SW480 (cell line): ENCODE results near the gene ACTN4.
"Not testable (repeated sequence)": the region's sequence is repeated elsewhere in the genome, so short reads cannot be mapped to it uniquely, and the experiment has no call there.

Source experiments
- DNase-seq: peaks from one replicate; pipeline ENCODE4 v3.0.0-alpha.2; 2016; ENCODE audit warnings: low spot score

ACTN4 gene

DNA sequence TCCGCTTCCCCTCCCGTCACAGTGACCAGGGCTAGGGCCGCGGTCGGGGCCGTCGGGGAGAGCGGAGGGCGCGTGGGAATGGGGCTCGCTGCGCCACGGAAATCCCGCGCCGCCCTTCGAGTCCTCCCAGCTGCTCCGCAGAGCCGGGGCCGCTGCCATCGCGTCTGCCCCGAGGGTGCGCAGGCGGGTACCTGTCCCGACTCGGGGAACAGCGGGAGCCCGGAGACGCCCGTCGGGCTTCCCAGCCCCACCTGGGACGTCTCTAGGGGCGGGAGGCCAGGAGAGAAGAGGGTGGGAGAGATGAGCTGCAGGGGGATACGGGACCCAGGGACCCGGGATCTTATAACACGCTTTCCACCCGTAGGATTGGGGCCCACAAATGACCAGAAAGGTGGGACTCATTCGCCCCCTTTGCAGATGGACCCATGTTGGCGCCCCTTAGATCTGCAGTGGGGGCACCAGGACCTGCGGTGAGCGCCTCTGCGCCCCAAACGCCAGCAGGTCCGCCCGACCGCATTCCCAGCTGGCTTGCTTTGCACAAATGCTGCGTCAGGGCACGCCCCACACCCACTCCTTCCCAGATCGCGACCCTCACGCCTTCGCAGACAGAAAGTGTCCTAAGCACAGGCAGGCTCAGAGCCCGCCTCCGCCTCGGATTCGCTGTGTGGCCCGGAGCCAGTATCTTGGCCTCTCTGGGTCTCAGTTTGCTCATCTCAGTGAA is 122.9 kb downstream of the ACTN4 start:
- DNase-seq: not testable (repeated sequence)

DNA sequence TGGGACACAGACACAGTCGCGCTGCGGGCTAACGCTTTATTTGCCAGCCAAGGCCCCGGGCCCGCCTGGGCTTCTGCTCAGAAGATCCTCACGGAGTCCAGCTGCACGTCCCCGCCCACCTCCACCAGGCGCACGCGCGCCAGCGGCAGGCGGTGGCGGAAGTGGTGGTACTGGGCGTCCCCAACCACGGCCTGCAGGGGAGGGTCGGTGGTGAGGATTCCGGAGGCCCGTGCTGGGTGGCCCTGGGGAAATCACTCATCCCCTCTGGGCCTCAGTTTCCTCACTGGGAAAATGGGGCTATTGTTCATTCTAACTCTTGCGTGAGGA is 123.5 kb downstream of the ACTN4 start:
- not testable (repeated sequence) for DNase-seq

- DNase-seq: not testable (repeated sequence)
Observed at GRCh38 chr19:38771569-38771968, 124.1 kb downstream of the ACTN4 start.

GRCh38 chr19:38773469-38774177 is 126.2 kb downstream of the ACTN4 start, which contains the start of gene LGALS7:
TSS of gene LGALS7 (minus strand) at chr19:38773517. CDS start at chr19:38773492, 25 bp downstream.
- no peak for DNase-seq

DNA sequence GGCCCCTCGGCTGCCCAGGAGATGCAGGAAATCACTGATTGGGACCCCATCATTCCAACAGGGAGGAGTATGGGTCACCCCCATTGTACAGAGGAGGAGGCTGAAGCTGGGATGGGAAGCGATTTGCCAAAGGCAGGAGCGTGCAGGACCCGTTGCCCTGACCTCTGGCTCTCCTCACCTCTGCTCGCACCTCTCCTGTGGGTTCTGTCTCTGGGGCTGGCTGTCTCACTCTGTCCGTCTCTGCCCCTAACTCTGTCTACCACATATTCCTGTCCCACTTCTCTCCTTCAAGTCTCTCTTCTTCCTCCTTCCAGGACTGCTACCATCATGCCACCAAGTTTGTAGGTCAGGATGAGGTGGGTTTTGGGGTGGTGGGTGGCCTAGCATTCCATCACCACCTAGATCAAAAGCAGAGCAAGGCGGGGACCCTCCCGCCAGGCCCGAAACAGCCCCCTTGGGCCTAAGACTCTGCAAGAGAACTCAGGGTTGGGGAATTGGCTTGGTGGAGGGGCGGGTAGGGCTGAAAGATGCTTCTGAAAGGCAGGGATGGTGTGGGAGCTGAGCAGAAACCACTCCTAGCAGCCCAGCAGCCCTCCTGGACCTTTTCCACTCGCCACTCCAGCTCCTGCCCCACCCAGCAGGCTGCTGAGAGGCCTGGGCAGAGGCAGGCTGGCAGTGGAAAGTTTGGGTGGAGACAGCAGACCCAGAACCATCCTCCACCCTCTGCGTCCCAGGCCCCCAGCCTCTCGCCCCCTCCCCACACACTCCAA is 126.9 kb downstream of the ACTN4 start:
- no peak for DNase-seq

- no peak for DNase-seq
Observed at GRCh38 chr19:38778733-38779132, 131.3 kb downstream of the ACTN4 start.

GRCh38 chr19:38780443-38780842 is 133.0 kb downstream of the ACTN4 start:
- DNase-seq: no peak

DNA sequence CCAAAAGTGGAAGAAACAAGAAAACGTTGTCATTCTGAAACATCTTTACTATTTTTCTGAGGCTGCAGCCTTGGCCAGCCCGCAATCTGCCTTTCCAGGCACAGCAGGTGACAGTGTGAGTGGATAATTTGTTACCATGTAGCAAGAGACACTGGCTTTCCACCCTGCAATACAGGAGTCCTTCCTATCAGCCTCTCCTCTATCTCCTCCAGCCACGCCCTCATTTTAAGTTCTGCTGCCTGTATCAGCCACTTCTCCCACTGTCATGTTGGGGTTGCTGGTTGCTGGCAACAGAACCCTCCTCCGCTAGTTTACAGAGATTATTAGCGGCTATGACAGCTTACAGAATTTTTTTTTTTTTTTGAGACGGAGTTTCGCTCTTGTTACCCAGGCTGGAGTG is 133.6 kb downstream of the ACTN4 start:
- DNase-seq: no peak
